ENCODE data around the gene YAP1.

DNA sequence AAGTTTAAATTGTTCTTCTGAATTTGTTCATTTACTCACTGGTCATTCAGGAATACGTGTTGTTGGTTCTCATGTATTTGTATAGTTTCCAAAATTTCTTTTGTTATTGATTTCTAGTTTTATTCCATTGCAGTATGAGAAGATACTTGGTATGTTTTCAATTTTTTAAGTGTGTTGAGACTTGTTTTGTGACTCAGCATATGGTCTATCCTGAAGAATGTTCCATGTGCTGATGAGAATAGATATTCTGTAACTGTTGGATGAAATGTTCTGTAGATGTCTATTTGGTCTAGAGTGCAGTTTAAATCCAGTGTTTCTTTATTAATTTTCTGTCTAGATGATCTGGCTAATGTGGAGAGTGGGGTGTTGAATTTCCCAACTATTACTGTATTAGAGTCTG lies 39.5 kb upstream of the YAP1 start:
- TF ChIP-seq, protein P1, sequence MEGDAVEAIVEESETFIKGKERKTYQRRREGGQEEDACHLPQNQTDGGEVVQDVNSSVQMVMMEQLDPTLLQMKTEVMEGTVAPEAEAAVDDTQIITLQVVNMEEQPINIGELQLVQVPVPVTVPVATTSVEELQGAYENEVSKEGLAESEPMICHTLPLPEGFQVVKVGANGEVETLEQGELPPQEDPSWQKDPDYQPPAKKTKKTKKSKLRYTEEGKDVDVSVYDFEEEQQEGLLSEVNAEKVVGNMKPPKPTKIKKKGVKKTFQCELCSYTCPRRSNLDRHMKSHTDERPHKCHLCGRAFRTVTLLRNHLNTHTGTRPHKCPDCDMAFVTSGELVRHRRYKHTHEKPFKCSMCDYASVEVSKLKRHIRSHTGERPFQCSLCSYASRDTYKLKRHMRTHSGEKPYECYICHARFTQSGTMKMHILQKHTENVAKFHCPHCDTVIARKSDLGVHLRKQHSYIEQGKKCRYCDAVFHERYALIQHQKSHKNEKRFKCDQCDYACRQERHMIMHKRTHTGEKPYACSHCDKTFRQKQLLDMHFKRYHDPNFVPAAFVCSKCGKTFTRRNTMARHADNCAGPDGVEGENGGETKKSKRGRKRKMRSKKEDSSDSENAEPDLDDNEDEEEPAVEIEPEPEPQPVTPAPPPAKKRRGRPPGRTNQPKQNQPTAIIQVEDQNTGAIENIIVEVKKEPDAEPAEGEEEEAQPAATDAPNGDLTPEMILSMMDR (IDR thresholded peaks at IDR 0.05), result no peak
- no peak for TF ChIP-seq POLR2AphosphoS5 (IDR thresholded peaks at IDR 0.05)
